A673 (cell line): ENCODE data around the gene SLC30A1. TPM values are rescaled to one million over a fixed set of nuclear protein-coding genes. Genes with fewer than 3 reads are reported as not detected.

ENCODE experiments used
- BruUV-seq: library from RNA; stranded (reverse); fragments of 400-500 nt; replicated peaks from 2 replicates; lab custom pipeline; 2021; lab: Mats Ljungman, UMichigan
- CTCF ChIA-PET: fragments of 300-600 bp; sonication (Branson Sonifier 250); formaldehyde crosslinking; loops from one replicate; lab custom pipeline; 2022; ENCODE audit warnings: antibody characterized with exemption; lab: Charles Lee
- POLR2A ChIA-PET: fragments of 300-600 bp; sonication (Branson Sonifier 250); formaldehyde crosslinking; loops from one replicate; lab custom pipeline; 2022; ENCODE audit warnings: antibody characterized with exemption; ENCODE audit not compliant: low non-redundant PET; lab: Charles Lee
- DNase-seq: peaks from one replicate; pipeline ENCODE4 v3.0.0-alpha.2; 2015; ENCODE audit warnings: low spot score
- H3K27ac ChIP-seq: fragments of 200-600 bp; sonication (generic); 2 replicates; pipeline ENCODE4 v1.5.1; 2016; ENCODE audit warnings: mixed run types, low read depth, mild to moderate bottlenecking, mixed read lengths, antibody characterized with exemption, low read length; ENCODE audit not compliant: poor library complexity, severe bottlenecking
- H3K27me3 ChIP-seq: fragments of 200-600 bp; sonication (generic); replicated peaks from 2 replicates; pipeline ENCODE4 v1.6.1; 2017; ENCODE audit warnings: mixed run types, low read depth, mild to moderate bottlenecking, mixed read lengths, antibody characterized with exemption, low read length; ENCODE audit not compliant: insufficient read depth, poor library complexity
- H3K36me3 ChIP-seq: fragments of 200-600 bp; sonication (generic); 2 replicates; pipeline ENCODE4 v1.6.1; 2016; ENCODE audit warnings: mixed run types, mild to moderate bottlenecking, mixed read lengths, antibody characterized with exemption, low read length; ENCODE audit not compliant: insufficient read depth, poor library complexity, severe bottlenecking
- H3K4me1 ChIP-seq: fragments of 200-600 bp; sonication (generic); 2 replicates; pipeline ENCODE4 v1.6.1; 2017; ENCODE audit warnings: mixed run types, mild to moderate bottlenecking, mixed read lengths, antibody characterized with exemption, low read length; ENCODE audit not compliant: insufficient read depth, poor library complexity, severe bottlenecking
- H3K4me3 ChIP-seq: fragments of 200-600 bp; sonication (generic); 2 replicates; pipeline ENCODE4 v1.5.1; 2016; ENCODE audit warnings: low read depth, mixed run types, mild to moderate bottlenecking, mixed read lengths, low read length; ENCODE audit not compliant: poor library complexity, severe bottlenecking
- H3K9me3 ChIP-seq: fragments of 200-600 bp; sonication (generic); 2 replicates; pipeline ENCODE4 v1.6.1; 2016; ENCODE audit warnings: mixed run types, low read depth, mild to moderate bottlenecking, mixed read lengths, antibody characterized with exemption, low read length; ENCODE audit not compliant: poor library complexity, severe bottlenecking
- CTCF ChIP-seq: fragments of 300-800, 200-600 bp; sonication (generic); conservative IDR thresholded peaks from 2 replicates; pipeline ENCODE4 v1.5.1; 2017; ENCODE audit warnings: low read depth, mild to moderate bottlenecking, antibody characterized with exemption, low read length, moderate library complexity, mixed read lengths
- EZH2 ChIP-seq: fragments of 200-600 bp; sonication (generic); IDR thresholded peaks from 2 replicates; pipeline ENCODE4 v1.6.1; 2017; ENCODE audit warnings: borderline replicate concordance, low read depth, mild to moderate bottlenecking, mixed read lengths, antibody characterized with exemption, low read length; ENCODE audit not compliant: poor library complexity, severe bottlenecking
- intact Hi-C: fragments of 100-400 bp; cut with micrococcal nuclease; formaldehyde crosslinking; loops from one replicate; pipeline ENCODE4 v1.10.0; 2022; ENCODE audit not compliant: unreplicated experiment
- total RNA-seq: library from RNA; stranded (reverse); gene quantifications from 2 replicates; pipeline ENCODE4 v1.2.3, GENCODE V29; 2021

The SLC30A1 gene
- total RNA-seq, 1 experiment from 2014 or later: 12.2 TPM

- POLR2A ChIA-PET: interaction anchor here (0.6 kb wide), 1 partner anchor 43 kb away, joined by 7 read pairs; the partner anchor contains the start of gene SLC30A1
- no peak for DNase-seq
- no peak overlapping the region for H3K4me3 ChIP-seq
- H3K36me3 ChIP-seq: no peaks in the 10 kb centered on the region
- no peaks in the 10 kb centered on the region for H3K9me3 ChIP-seq
- TF ChIP-seq CTCF: no peak
- TF ChIP-seq EZH2: no peak
- BruUV-seq: no TSS peak
- H3K27ac ChIP-seq: no peak overlapping the region
- no peaks in the 10 kb centered on the region for H3K27me3 ChIP-seq
- intact Hi-C loops: no loop called here
- no peaks in the 10 kb centered on the region for H3K4me1 ChIP-seq
- CTCF ChIA-PET: no interaction called here
These were observed 42.7 kb upstream of the SLC30A1 start for GRCh38 chr1:211621447-211622198.

DNA sequence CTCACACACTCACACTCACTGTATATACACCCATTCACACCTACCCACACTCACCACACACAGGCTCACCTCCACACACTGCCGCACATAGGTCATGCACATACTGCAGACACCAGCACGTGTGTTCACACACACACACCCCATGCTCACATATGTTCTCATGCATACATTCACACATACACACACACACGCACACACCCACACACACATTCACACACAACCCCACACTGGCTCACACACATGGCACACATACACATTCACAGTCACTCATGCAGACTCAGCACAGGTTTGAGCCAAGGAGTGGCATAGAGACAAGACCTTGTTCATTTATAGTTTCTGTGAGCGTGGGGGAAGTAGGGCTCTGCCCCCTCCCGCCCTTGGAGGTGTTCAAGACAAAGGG, 41.1 kb upstream of the SLC30A1 start:
- no peaks in the 10 kb centered on the region for H3K36me3 ChIP-seq
- no peak overlapping the region for H3K27ac ChIP-seq
- no peaks in the 10 kb centered on the region for H3K9me3 ChIP-seq
- H3K4me1 ChIP-seq: no peaks in the 10 kb centered on the region
- POLR2A ChIA-PET: no interaction called here
- no peaks in the 10 kb centered on the region for H3K27me3 ChIP-seq
- DNase-seq: no peak
- TF ChIP-seq EZH2 (no peak), CTCF (no peak)
- intact Hi-C loops: no loop called here
- CTCF ChIA-PET: no interaction called here
- no TSS peak for BruUV-seq
- no peak overlapping the region for H3K4me3 ChIP-seq

DNA sequence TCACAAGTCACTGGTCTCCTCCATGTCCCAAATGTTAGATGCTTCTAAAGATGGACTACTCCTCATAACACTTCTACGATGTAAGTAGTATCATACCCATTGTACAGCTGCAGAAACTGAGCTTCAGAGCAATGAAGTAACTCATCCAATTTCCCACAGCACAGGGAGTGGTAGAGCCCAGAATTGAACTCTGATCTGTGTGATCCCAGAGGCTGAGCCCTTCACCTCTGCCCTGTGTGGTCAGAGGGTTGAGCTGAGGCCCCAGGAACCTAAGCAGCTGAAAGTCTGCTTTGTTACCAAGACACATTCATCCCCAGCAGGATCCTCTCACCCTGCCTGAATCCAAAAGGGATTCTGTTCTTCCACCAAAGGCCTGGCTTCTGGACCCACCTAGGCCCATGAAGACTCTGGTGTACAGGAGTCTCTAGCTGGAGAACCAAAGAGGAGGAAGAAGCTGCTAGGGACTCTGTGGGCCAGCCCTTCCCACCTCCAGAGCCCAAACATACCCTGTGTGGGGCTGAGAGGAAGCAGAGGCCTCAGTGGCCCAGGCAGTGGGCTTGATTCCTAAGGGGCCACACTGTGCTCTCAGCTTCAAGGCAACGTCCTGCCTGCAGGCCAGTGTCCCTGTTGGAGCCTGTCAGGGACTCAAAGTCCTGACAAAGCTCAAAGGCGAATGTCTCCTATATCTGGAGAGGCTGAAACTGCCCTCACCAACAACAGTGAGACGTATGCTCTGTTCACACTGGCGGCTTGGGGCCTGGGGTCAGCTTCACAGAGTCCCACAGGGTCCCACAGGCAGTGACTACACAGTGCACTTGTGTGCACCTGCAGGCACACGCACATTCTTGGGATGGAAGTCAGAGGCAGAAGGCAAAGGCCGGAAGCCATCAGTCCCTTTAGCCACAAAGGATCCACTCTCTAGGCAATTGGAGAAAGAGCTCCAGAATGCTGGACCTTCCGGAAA, 40.4 kb upstream of the SLC30A1 start:
- CTCF ChIA-PET: no interaction called here
- POLR2A ChIA-PET: no interaction called here
- intact Hi-C loops: no loop called here

More for the DNA sequence above, 40.4 kb upstream of the SLC30A1 start:
- Histone ChIP-seq H3K27ac (no peak overlapping the region), H3K4me3 (no peak overlapping the region), H3K27me3 (no peaks in the 10 kb centered on the region), H3K4me1 (no peaks in the 10 kb centered on the region), H3K9me3 (no peaks in the 10 kb centered on the region), H3K36me3 (no peaks in the 10 kb centered on the region)
- no peak for TF ChIP-seq EZH2
- no peak for TF ChIP-seq CTCF
- no TSS peak for BruUV-seq
- no peak for DNase-seq
